Ascending aorta (tissue), 2 donors: ENCODE results near the gene ADSS1. TPM values are rescaled to one million over a fixed set of nuclear protein-coding genes. Genes with fewer than 3 reads are reported as not detected.

Source experiments
- DNase-seq, 2 donors: peaks; one replicate each; pipeline ENCODE4 v3.0.0-alpha.2; 2019; ENCODE audit warnings: low spot score in 2 of 2
- H3K27ac ChIP-seq, 2 donors: fragments of 200-600 bp; sonication (generic); one replicate each; pipeline ENCODE4 v1.5.1; 2016 to 2017; ENCODE audit warnings: mild to moderate bottlenecking in 1 of 2
- H3K27me3 ChIP-seq: fragments of 200-600 bp; sonication (generic); one replicate; pipeline ENCODE4 v1.5.1; 2017
- H3K36me3 ChIP-seq, 2 donors: fragments of 200-600 bp; sonication (generic); one replicate each; pipeline ENCODE4 v1.5.1; 2016
- H3K4me1 ChIP-seq, 2 donors: fragments of 200-600 bp; sonication (generic); one replicate each; pipeline ENCODE4 v1.5.1; 2016 to 2017; ENCODE audit warnings: mild to moderate bottlenecking in 1 of 2
- H3K4me3 ChIP-seq, 2 donors: fragments of 200-600 bp; sonication (generic); one replicate each; pipeline ENCODE4 v1.5.1; 2016 to 2017; ENCODE audit warnings: mild to moderate bottlenecking in 1 of 2
- H3K9me3 ChIP-seq, 2 donors: fragments of 200-600 bp; sonication (generic); one replicate each; pipeline ENCODE4 v1.5.1; 2016
- CTCF ChIP-seq, 3 experiments: fragments of 200-600 bp in 2 of 3; fragments of 450-650 bp in 1 of 3; sonication (generic) in 2 of 3; IDR thresholded peaks; one replicate each; pipeline ENCODE4 v1.5.1; 2016 to 2019; ENCODE audit warnings: antibody characterized with exemption in 3 of 3, mild to moderate bottlenecking in 1 of 3, moderate library complexity in 1 of 3
- intact Hi-C: fragments of 100-400 bp; cut with DNase I; formaldehyde crosslinking; loops from one replicate; pipeline ENCODE4 v1.15.1; 2023
- total RNA-seq: library from RNA; depleted of rRNA; stranded (reverse); fragments of >200 nt; gene quantifications from one replicate; pipeline ENCODE4 v1.1.0, GENCODE V29; 2016

Gene ADSS1
- total RNA-seq, 1 donor from 2014 or later, result 30.2 TPM

GRCh38 chr14:104715871-104716270, 8.2 kb upstream of the ADSS1 start:
- Histone ChIP-seq H3K9me3 (no peaks in the 10 kb centered on the region), H3K36me3 (peaks cover 63 to 84% of the 10 kb centered on the region in 2 donors), H3K4me1 (no peaks in the 10 kb centered on the region), H3K4me3 (no peak overlapping the region), H3K27me3 (no peaks in the 10 kb centered on the region), H3K27ac (no peak overlapping the region)
- TF ChIP-seq CTCF (IDR thresholded peaks at IDR 0.05), result no peak
- intact Hi-C loops, result no loop called here
- DNase-seq, result no peak

- DNase-seq, result no peak
- intact Hi-C loops, result no loop called here
- TF ChIP-seq CTCF (IDR thresholded peaks at IDR 0.05), result no peak
- Histone ChIP-seq H3K4me3 (no peak overlapping the region), H3K36me3 (peaks cover 51 to 71% of the 10 kb centered on the region in 2 donors), H3K27me3 (no peaks in the 10 kb centered on the region), H3K4me1 (peaks cover 0 to 7% of the 10 kb centered on the region in 2 donors), H3K27ac (no peak overlapping the region), H3K9me3 (no peaks in the 10 kb centered on the region)
Observed at GRCh38 chr14:104717137-104717536, 6.9 kb upstream of the ADSS1 start.

- H3K36me3 ChIP-seq, result peaks cover 46 to 66% of the 10 kb centered on the region in 2 donors
- no peaks in the 10 kb centered on the region for H3K9me3 ChIP-seq
- no peak for TF ChIP-seq CTCF (IDR thresholded peaks at IDR 0.05)
- DNase-seq, result no peak
- H3K4me1 ChIP-seq, result peaks cover 3 to 12% of the 10 kb centered on the region in 2 donors
- H3K27ac ChIP-seq, result no peak overlapping the region
- intact Hi-C loops, result no loop called here
- no peak overlapping the region for H3K4me3 ChIP-seq
- H3K27me3 ChIP-seq, result no peaks in the 10 kb centered on the region
Observed at GRCh38 chr14:104717646-104718045, 6.4 kb upstream of the ADSS1 start.

GRCh38 chr14:104718147-104718546, 5.9 kb upstream of the ADSS1 start:
- no peak overlapping the region for H3K27ac ChIP-seq
- H3K36me3 ChIP-seq, result peaks cover 41 to 61% of the 10 kb centered on the region in 2 donors

GRCh38 chr14:104718871-104719270, 5.2 kb upstream of the ADSS1 start:
- TF ChIP-seq CTCF (IDR thresholded peaks at IDR 0.05), result no peak
- Histone ChIP-seq H3K27me3 (no peaks in the 10 kb centered on the region), H3K36me3 (peaks cover 33 to 54% of the 10 kb centered on the region in 2 donors), H3K9me3 (no peaks in the 10 kb centered on the region), H3K27ac (no peak overlapping the region), H3K4me3 (no peak overlapping the region), H3K4me1 (peaks cover 11 to 23% of the 10 kb centered on the region in 2 donors)
- intact Hi-C loops, result no loop called here
- DNase-seq, result no peak

More at GRCh38 chr14:104718147-104718546, 5.9 kb upstream of the ADSS1 start:
- no peak overlapping the region for H3K4me3 ChIP-seq
- H3K9me3 ChIP-seq, result no peaks in the 10 kb centered on the region
- no peak for TF ChIP-seq CTCF (IDR thresholded peaks at IDR 0.05)
- DNase-seq, result no peak
- H3K4me1 ChIP-seq, result peaks cover 5 to 17% of the 10 kb centered on the region in 2 donors
- intact Hi-C loops, result no loop called here
- no peaks in the 10 kb centered on the region for H3K27me3 ChIP-seq

- DNase-seq, result no peak
- intact Hi-C loops, result no loop called here
- peaks cover 11 to 25% of the 10 kb centered on the region in 2 donors for H3K4me1 ChIP-seq
- H3K4me3 ChIP-seq, result no peak overlapping the region
- no peaks in the 10 kb centered on the region for H3K9me3 ChIP-seq
- peaks cover 29 to 49% of the 10 kb centered on the region in 2 donors for H3K36me3 ChIP-seq
- TF ChIP-seq CTCF (IDR thresholded peaks at IDR 0.05), result no peak
- H3K27ac ChIP-seq, result no peak overlapping the region
- no peaks in the 10 kb centered on the region for H3K27me3 ChIP-seq
Observed at GRCh38 chr14:104719343-104719742, 4.7 kb upstream of the ADSS1 start.
